Activated T-cell treated with anti-CD3 and anti-CD28 coated beads for 48 hours (primary cell): ENCODE data around the gene ZNF219.

ENCODE experiments used
- DNase-seq: peaks from one replicate; pipeline ENCODE4 v3.0.0-alpha.2; 2020; ENCODE audit warnings: low read depth

The ZNF219 gene

DNA sequence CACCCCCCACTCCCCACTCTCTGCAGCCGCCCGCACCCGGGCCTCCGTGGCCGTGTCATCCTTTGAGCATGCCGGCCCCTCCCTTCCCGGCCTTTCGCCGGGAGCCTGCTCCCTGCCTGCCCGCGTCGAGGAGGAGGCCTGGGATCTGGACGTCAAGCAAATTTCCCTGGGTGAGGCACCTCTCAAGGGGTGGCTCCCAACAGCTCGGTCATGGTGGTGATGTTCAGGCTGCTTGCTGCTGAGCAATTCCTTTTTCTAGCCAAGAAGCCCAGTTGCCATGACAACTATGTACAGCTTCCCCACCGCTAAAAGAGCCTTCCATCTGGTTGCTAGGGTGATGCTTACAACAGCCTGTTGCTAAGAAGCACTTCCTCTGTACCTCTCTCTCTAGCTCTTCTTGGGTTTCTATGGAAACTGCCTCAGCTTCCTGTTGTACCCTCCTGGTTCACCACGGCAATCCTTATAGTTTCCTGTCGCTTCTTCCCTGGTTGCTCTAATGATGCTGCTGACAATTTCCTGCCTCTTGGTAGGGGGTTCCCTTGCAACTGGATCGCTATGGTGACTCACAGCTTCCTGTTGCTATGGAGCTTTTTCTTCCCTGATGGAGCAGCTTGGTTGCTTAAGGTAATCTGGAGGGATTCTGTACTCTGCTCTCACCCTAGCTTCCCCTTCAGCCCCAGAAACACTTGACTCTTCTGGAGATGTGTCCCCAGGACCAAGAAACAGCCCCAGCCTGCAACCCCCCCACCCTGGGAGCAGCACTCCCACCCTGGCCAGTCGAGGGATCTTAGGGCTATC is 11.0 kb downstream of the ZNF219 start:
- no peak for DNase-seq

DNA sequence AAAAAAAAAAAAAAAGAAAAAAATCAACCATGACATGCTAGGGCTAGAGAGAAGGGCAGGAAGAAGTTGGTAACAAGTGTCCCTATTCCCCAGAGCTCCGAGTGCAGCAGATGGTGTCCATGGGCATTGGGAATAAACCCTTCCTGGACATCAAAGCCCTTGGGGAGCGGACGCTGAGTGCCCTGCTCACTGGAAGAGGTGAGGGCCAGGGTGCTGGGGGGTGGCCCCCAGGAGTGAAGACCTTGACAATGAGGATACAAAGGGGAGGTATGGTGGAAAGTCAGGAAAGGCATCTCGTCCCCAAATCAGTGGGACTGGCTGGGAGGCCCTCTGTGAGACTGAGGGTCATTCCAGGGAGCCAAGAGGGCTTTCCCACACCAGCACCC is 11.6 kb downstream of the ZNF219 start:
- DNase-seq: no peak

DNA sequence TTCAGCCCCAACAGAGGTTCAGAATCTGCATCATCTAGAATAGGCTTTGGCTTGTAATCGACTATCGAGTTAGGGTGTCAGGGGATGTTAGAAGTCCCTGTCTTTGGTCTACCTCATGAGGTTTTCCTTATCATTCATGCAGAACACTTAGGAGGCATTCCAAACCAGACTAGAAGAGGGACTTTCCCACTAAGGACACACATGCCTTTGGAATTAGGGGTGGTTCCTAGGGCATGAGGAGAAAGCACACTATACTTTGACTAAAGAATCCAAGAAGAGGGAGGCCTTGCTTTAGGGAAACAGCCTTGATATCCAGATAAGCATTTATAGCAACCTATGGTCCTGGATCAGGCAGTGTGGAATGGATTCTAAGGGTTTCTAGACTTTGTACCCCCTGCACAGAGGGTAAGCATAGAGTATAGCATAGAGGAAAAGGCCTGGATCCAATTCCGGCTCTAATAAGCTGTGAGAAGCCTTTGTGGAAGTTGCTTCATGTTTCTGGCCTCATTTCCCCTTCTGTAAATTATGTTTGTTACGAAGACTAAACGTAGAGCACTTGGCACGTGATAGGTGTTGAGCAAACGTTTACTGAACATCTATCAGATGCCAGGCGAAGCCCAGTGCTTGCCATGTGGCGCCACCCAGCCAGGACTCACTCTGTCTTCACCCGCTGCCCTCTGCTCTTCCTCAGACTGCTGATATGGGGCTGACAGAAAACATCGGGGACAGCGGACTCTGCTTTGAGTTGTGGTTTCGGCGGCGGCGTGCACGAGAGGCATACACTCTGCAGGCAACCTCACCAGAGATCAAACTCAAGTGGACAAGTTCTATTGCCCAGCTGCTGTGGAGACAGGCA is 13.2 kb downstream of the ZNF219 start:
- DNase-seq: no peak

DNA sequence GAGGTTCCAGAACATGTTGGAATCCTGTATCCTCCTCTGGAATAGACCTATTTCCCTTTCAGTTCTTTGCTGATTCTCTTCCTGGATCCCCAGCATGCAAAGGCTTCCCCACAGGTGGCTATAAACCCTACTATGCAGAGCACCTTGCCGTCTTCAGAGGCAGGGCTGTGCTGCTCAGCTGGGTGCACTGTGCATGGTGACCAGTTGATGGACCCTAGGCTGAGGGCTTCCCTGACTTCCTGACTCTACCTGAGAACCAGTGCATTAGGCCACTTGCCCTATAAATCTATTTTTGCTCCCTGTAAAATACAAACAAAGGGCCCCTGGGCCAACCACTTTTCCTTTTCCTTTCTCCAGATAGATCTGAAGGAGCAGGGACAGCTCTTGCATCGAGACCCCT is 14.1 kb downstream of the ZNF219 start:
- DNase-seq: no peak

DNA sequence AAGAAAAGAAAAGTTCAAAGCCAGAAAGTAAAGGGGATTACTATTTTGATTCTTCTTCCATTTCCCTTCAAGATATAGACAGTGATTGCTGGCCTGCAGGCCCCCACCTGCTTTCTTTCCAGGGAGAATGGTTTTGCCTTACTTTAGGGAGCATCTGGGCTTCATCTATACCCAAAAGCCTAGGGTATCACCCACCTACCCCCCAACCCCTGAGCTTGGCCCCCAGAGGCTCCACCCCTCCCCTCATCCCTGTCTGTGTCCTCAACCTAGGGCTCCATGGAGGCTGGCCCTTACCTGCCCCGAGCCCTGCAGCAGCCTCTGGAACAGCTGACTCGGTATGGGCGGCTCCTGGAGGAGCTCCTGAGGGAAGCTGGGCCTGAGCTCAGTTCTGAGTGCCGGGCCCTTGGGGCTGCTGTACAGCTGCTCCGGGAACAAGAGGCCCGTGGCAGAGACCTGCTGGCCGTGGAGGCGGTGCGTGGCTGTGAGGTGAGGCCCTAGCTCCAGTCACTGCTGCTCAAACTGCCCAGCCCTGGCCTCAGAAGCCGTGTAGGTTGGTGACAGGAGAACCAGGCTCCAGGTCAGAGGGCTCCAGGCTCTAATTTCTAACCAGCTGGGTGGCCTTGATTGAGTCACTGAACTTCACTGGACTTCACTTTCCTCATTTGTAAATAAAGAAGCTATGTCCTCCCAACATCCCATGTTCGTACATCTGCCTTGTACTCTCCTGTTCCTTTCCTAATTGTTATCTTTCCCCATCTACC is 14.7 kb downstream of the ZNF219 start:
- no peak for DNase-seq

DNA sequence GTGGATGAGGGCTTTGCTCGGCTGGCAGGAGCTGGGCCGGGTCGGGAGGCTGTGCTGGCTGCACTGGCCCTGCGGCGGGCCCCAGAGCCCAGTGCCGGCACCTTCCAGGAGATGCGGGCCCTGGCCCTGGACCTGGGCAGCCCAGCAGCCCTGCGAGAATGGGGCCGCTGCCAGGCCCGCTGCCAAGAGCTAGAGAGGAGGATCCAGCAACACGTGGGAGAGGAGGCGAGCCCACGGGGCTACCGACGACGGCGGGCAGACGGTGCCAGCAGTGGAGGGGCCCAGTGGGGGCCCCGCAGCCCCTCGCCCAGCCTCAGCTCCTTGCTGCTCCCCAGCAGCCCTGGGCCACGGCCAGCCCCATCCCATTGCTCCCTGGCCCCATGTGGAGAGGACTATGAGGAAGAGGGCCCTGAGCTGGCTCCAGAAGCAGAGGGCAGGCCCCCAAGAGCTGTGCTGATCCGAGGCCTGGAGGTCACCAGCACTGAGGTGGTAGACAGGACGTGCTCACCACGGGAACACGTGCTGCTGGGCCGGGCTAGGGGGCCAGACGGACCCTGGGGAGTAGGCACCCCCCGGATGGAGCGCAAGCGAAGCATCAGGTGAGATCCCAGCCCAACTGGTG is 16.8 kb downstream of the ZNF219 start:
- DNase-seq: no peak

DNA sequence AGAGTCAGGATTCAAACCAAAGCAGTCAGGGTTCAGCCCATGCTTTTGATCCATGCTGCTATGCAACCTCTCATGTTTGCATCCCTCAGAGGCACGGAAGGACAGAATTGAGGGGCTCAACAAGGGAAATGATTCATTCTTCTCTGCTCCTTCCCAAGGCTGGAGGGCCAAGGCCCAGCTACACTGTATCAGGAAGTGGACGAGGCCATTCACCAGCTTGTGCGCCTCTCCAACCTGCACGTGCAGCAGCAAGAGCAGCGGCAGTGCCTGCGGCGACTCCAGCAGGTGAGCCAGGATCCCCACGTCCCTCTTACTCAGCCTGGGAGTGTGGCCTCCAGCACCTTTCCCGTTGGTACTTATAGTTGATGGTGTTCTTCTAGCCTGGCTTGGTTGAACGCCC is 19.7 kb downstream of the ZNF219 start:
- no peak for DNase-seq

DNA sequence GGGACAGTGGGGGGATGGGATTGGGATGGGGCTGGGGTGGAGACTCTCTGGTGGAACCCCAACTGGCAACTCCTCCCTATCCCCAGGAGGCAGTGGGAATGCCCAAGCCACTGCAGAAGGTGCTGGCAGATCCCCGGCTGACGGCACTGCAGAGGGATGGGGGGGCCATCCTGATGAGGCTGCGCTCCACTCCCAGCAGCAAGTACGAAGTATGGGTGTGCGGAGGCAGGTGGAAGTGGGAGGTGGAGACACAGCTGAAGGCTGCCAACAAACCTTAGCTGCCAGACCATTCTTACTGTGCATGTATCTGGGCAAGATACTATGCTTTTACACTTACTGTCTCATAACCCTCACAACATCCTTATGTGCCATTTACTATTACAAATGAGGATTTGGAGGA is 20.2 kb downstream of the ZNF219 start:
- no peak for DNase-seq

DNA sequence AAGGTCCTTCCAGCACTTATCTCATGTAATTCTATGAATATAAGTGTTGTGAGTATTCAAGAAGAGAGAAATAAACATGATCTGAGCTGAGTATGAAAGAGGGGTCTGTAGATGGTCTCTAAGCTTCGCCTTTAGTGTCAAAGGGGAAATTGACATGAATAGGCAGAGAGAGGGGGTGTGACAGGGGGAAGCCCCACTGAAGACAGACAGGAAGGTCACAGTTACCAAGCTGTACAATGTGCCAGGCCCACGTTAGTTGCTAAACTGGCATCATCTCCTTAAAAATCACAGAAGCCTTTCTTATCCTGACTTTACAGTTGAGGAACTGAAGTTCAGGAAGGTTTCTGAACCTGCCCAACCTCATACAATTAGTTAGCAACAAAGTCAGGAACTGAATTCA is 20.8 kb downstream of the ZNF219 start:
- no peak for DNase-seq

DNA sequence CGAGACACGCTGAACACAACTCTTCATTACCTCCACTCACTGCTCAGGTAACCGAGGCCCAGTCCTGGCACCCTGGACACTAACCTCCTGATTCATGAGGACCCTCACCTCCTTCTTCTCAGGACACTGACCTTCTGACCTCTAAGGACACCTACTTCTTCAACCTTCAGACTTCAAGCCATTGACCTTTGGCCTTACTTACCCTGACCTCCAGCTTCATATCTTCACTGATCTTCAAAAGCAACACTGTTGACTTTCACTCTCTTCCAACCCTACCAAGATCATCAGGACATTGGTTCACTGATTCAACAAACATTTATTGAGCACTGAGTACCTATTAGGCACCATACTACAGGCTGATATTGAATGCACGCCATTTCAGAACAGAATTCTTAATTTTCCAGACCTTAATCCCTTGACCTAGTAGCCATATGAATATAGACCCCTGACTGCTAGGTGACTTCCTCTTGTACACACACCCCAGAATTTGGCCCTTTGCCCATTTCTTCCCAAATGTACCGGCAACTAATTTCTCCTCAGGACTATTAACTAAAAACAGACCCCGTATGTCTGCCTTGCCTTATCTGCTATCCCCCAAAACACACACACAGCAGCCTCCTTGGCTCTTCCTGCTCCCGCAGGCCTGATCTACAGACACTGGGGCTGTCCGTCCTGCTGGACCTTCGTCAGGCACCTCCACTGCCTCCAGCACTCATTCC is 22.6 kb downstream of the ZNF219 start:
- no peak for DNase-seq

DNA sequence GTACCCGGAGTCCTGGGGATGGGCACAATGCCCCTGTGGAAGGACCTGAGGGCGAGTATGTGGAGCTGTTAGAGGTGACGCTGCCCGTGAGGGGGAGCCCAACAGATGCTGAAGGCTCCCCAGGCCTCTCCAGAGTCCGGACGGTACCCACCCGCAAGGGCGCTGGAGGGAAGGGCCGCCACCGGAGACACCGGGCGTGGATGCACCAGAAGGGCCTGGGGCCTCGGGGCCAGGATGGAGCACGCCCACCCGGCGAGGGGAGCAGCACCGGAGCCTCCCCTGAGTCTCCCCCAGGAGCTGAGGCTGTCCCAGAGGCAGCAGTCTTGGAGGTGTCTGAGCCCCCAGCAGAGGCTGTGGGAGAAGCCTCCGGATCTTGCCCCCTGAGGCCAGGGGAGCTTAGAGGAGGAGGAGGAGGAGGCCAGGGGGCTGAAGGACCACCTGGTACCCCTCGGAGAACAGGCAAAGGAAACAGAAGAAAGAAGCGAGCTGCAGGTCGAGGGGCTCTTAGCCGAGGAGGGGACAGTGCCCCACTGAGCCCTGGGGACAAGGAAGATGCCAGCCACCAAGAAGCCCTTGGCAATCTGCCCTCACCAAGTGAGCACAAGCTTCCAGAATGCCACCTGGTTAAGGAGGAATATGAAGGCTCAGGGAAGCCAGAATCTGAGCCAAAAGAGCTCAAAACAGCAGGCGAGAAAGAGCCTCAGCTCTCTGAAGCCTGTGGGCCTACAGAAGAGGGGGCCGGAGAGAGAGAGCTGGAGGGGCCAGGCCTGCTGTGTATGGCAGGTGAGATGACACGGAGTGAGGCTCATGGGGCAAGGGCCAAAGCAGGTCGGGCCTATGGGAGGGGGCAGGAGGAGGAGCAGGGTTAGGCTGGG is 23.8 kb downstream of the ZNF219 start:
- DNase-seq: no peak

DNA sequence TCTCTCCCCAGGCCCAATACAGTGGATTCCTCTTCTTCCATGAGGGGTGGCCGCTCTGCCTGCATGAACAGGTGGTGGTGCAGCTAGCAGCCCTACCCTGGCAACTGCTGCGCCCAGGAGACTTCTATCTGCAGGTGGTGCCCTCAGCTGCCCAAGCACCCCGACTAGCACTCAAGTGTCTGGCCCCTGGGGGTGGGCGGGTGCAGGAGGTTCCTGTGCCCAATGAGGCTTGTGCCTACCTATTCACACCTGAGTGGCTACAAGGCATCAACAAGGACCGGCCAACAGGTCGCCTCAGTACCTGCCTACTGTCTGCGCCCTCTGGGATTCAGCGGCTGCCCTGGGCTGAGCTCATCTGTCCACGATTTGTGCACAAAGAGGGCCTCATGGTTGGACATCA is 24.5 kb downstream of the ZNF219 start:
- no peak for DNase-seq

DNA sequence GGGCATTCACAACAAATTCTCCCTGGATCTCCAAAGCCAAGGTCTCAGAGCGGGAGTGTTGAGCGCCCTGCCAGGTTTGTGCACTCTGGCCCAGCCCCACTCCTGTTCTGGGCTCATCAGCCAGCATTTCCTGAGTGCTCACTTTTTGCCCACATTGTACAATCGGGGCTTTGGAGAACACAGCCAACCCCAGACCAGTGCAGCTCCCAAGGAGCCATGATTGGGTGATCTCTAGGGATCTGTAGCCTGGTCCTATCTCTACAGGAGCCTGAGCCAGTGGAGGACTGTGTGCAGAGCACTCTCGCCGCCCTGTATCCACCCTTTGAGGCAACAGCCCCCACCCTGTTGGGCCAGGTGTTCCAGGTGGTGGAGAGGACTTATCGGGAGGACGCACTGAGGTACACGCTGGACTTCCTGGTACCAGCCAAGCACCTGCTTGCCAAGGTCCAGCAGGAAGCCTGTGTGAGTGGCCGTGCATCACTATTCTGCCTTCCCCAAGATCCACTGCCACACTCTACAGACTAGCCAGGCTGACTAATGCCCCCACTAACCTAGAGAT is 25.6 kb downstream of the ZNF219 start:
- no peak for DNase-seq

DNA sequence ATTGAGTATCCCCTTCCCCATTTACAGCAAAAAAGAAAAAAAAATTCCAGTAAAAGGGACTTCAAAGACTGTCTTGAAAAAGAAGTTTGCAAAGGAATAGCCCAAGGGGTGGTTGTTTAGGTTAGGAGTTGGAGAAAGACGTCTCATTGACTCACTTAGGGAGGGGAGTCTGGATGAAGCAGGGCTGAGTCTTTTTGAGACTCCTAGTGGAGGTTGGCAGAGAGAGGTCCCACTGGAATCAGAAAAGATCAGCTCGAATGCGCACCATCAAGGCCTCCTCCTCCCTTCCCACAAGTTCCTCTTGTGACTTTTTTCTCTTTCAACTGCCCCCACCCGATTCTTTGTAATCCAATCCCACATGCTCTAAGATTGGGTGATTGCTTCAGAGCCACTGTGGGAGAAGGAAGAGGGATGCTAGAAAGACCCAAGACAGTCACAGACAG is 26.4 kb downstream of the ZNF219 start:
- no peak for DNase-seq

DNA sequence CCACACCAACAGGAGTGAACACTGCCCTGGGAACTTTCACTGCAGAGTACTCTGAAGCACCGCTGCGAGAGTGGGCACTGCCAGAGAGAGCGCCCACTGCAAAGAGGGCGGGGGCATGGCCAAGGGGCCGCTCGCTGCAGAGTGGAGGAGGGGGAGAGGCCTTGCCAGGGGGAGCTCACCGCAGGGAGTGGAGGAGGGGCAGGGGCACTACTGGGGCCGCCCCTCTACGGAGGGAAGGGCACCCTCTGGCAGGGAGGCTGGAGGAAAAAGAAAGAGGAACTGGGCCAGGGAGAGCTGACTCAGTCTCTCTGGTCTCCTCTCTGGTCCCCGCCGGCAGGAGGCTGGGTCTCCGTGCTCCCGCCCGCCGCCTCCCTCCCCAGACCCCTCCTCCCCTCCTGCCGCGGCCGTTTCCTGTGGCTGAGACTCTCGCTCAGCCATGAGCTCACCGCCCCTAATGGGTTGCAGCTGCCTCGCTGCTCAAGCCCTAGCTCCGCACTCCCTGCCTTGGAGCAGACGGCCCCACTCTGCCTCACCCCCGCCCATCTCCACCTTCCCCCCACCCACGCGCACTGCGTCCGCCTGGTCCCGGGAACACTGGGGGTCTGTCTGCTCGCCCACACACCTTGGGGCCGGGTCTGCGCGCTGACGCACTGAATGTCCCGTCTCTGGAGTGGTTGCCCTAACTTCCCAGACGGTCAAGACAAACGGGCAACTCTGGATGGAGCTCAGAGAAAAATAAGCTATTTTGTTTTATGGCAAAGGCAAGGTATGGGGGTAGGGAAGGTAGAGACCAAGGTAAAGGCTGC is 27.0 kb downstream of the ZNF219 start:
- no peak for DNase-seq

DNA sequence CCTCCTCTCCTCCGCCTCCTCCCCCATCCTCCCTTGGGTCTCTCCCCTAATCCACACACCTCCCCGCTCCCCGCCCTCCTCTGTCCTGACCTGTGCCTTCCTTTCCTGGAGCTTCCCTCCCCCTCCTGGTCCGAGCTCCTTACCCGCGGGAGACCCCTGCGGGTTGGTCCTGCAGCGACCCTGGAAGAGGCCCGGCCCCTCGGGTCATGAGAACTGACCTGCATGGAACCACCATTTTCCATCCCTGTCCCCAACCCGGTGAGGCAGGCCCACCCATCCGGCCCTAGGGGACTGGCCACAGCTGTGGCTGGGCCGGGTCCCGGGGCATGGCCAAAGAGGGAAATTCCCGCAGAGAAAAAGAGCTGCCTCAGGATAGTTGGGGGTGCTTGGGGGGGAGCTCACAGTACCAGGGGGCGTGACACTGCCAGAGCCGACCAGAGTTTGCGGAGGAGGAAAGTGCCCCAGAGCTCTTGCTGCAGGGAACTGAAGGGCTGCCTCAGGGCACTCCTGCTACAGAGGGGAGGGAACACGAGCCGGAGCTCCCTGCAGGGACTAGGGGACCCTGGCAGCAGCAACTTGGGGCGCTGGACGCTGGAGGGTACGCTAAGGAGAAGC is 27.7 kb downstream of the ZNF219 start:
- DNase-seq: no peak

DNA sequence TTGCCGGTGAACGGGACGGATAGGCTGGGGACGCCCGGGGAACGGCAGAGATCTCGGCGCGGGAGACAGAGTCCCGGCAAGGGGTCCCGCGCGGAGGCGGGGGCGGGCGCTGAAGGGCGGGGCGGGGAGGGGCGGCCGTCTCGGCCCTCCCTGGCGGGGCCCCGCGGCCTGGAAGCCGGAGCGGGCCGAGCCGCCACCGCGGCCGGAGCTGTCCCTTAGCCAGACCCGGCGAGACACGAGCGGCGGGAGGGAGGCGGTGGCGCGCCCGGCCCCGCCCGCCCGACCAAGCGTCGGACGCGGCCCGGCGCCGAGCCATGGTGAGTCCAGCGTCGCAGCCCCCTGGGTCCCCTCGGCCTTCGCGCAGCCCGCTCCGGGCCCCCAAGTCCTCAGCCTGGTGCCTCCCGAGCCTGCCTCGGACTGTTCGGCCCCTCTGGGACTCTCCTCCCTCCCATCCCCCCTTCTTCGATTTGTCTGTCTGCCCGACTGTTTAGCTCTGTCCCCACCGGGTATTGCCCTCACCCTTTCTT is 28.3 kb downstream of the ZNF219 start, which contains the start of gene ARHGEF40:
TSS of gene ARHGEF40 (plus strand) at position 222 of the 527 bp plus-strand sequence. CDS start at position 315, 93 bp downstream.
- no peak for DNase-seq

DNA sequence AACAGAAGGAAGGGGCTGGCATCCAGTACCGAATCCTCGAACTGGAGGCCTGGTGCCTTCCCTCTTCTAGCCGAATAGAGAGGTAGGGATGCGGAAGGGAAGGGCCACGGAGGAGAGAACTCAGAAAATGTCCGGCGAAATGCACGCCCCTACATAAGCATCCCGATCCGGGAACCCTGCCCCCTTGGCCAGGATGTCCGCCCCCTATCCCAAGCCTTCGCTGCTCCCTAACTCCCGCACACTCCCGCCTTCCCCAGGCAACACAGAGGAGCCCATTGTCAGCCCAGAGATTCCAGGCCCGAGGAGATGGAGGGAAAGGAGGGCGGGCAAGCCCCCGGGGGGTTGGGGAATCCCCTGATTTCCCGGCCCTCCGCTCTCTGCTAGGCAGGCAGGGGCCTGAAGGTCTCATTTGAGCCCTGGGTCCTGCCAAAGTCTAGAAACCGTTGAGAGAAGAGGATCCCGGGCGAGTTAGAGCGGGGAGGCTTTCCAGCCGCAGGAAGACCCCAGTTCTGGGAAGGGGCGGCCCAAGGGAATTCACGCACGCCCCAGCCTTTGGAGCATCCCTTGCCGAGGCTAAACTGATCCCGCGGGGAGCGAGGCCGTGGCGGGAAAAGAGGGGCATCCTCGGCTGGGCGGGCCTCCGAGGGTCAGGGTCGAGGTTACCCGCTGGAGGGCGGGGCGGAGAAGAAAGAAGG is 28.9 kb downstream of the ZNF219 start:
- no peak for DNase-seq
